Caco-2 (cell line): Measurements from ENCODE around the gene HBP1. TPM values are rescaled to one million over a fixed set of nuclear protein-coding genes. Genes with fewer than 3 reads are reported as not detected.

ENCODE experiments used
- BruUV-seq: library from RNA; stranded (reverse); fragments of 400-500 nt; replicated peaks from 2 replicates; lab custom pipeline; 2021; lab: Mats Ljungman, UMichigan
- CTCF ChIA-PET: fragments of 300-600 bp; sonication (Branson Sonifier 250); formaldehyde crosslinking; loops from one replicate; lab custom pipeline; 2022; ENCODE audit warnings: antibody characterized with exemption; lab: Charles Lee
- POLR2A ChIA-PET: fragments of 300-600 bp; sonication (Branson Sonifier 250); formaldehyde crosslinking; loops from one replicate; lab custom pipeline; 2022; ENCODE audit warnings: antibody characterized with exemption; lab: Charles Lee
- DNase-seq, 2 experiments: peaks; one replicate each; pipeline versions ENCODE4 v3.0.0 to v3.0.0-alpha.2; 2020 to 2022
- H3K27me3 ChIP-seq: replicated peaks from 2 replicates; pipeline ENCODE4 v1.6.0; 2011; ENCODE audit warnings: low read length; ENCODE audit not compliant: control insufficient read depth, insufficient read depth
- H3K36me3 ChIP-seq: 2 replicates; pipeline ENCODE4 v1.5.1; 2011; ENCODE audit warnings: low read length; ENCODE audit not compliant: control insufficient read depth, insufficient read depth
- H3K4me1 ChIP-seq: fragments of 250-450 bp; sonication (Bioruptor Pico); 2 replicates; pipeline ENCODE4 v1.5.1; 2020; ENCODE audit warnings: mild to moderate bottlenecking
- H3K4me3 ChIP-seq: 2 replicates; pipeline ENCODE4 v1.5.1; 2011; ENCODE audit warnings: low read depth, mild to moderate bottlenecking, control low read depth, low read length
- H3K9me3 ChIP-seq: fragments of 250-450 bp; sonication (Bioruptor Pico); 2 replicates; pipeline ENCODE4 v1.5.1; 2020; ENCODE audit warnings: mild to moderate bottlenecking, moderate library complexity
- H3K27ac Mint-ChIP-seq: one replicate; pipeline ENCODE4 v1.8.0; 2022; ENCODE audit warnings: mixed read lengths; ENCODE audit not compliant: unreplicated experiment
- H3K27me3 Mint-ChIP-seq: one replicate; pipeline ENCODE4 v1.8.0; 2022; ENCODE audit warnings: mixed read lengths; ENCODE audit not compliant: insufficient read depth, unreplicated experiment
- H3K36me3 Mint-ChIP-seq: one replicate; pipeline ENCODE4 v1.8.0; 2022; ENCODE audit warnings: mild to moderate bottlenecking, mixed read lengths; ENCODE audit not compliant: insufficient read depth, unreplicated experiment
- H3K4me1 Mint-ChIP-seq: one replicate; pipeline ENCODE4 v1.8.0; 2022; ENCODE audit warnings: low read depth, mixed read lengths; ENCODE audit not compliant: unreplicated experiment
- H3K4me3 Mint-ChIP-seq: one replicate; pipeline ENCODE4 v1.8.0; 2022; ENCODE audit warnings: mild to moderate bottlenecking, moderate library complexity, mixed read lengths; ENCODE audit not compliant: unreplicated experiment
- H3K9me3 Mint-ChIP-seq: one replicate; pipeline ENCODE4 v1.8.0; 2022; ENCODE audit warnings: mixed read lengths; ENCODE audit not compliant: unreplicated experiment
- intact Hi-C: fragments of 100-400 bp; cut with micrococcal nuclease; formaldehyde crosslinking; loops from one replicate; pipeline ENCODE4 v1.10.0; 2022; ENCODE audit not compliant: unreplicated experiment
- total RNA-seq: library from RNA; stranded (reverse); gene quantifications from 2 replicates; pipeline ENCODE4 v1.2.3, GENCODE V29; 2022
- TF ChIP-seq, protein P1 (sequence below), 2 experiments: fragments of 200-600 bp in 1 of 2; IDR thresholded peaks; 1 replicate in 1 of 2; 2 replicates in 1 of 2; pipeline versions ENCODE4 v1.5.1 to v1.8.0; 2011 to 2022; ENCODE audit warnings: antibody characterized with exemption in 1 of 2, control low read depth in 1 of 2, inconsistent platforms in 1 of 2, low read depth in 1 of 2, low read length in 1 of 2, mild to moderate bottlenecking in 1 of 2, moderate library complexity in 1 of 2; ENCODE audit not compliant: insufficient read depth in 1 of 2, severe bottlenecking in 1 of 2, unreplicated experiment in 1 of 2

The HBP1 gene
- total RNA-seq, 1 experiment from 2014 or later: 24.2 TPM

DNA sequence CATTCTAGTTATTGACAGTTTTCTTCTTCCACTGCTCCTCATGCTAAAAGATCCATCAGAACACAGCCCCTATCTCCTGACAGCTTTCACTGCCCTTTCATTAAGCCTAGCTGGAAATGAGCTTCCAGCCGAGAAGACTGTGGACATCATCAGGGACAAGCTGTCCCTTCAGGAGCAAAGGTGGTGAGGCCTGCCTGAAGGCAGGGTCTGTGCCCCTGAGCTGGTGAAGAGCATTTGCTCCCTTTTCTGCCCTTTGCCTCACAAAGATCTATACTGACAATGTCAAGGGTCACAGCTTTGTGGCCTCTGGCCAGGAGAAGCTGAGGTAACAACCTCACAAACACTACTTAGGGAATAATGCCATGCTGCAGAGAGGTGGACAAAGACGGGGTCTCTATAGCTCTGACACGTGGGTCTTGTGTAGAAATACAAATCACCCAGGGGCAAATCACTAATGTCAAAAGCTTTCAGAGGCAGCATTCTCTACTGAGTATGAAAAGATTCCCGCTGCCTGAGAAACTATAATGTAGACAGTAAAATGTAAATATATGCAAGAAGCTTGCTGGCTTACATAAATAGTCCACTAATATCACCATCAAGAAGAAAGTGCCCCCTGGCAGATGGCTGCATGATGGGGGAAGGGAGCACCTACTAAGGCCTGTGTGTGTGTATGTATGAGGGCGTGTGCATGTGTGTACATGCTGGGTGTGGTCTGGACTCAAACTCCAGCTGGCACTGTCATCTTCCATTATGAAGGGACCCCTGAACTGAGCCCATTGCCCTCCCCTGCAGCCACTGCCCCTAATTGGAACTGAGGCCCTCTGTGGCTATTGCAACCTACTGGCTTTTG is 55.8 kb downstream of the HBP1 start:
- ChIA-PET POLR2A (no interaction called here), CTCF (no interaction called here)
- H3K27me3 ChIP-seq: no peaks in the 10 kb centered on the region
- TF ChIP-seq, protein P1, sequence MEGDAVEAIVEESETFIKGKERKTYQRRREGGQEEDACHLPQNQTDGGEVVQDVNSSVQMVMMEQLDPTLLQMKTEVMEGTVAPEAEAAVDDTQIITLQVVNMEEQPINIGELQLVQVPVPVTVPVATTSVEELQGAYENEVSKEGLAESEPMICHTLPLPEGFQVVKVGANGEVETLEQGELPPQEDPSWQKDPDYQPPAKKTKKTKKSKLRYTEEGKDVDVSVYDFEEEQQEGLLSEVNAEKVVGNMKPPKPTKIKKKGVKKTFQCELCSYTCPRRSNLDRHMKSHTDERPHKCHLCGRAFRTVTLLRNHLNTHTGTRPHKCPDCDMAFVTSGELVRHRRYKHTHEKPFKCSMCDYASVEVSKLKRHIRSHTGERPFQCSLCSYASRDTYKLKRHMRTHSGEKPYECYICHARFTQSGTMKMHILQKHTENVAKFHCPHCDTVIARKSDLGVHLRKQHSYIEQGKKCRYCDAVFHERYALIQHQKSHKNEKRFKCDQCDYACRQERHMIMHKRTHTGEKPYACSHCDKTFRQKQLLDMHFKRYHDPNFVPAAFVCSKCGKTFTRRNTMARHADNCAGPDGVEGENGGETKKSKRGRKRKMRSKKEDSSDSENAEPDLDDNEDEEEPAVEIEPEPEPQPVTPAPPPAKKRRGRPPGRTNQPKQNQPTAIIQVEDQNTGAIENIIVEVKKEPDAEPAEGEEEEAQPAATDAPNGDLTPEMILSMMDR (IDR thresholded peaks at IDR 0.05; ENCODE audit: insufficient read depth in 1 of 2, low read depth in 1 of 2, low read length in 1 of 2, severe bottlenecking in 1 of 2, unreplicated experiment in 1 of 2): no peak
- H3K9me3 ChIP-seq: no peaks in the 10 kb centered on the region
- no peak overlapping the region for H3K27ac Mint-ChIP-seq
- no peak overlapping the region for H3K4me3 ChIP-seq
- no peaks in the 10 kb centered on the region for H3K9me3 Mint-ChIP-seq
- no peaks in the 10 kb centered on the region for H3K4me1 ChIP-seq
- H3K4me1 Mint-ChIP-seq: no peaks in the 10 kb centered on the region
- no peak overlapping the region for H3K4me3 Mint-ChIP-seq
- no TSS peak for BruUV-seq
- intact Hi-C loops: no loop called here
- no peaks in the 10 kb centered on the region for H3K36me3 ChIP-seq
- H3K36me3 Mint-ChIP-seq: no peaks in the 10 kb centered on the region
- H3K27me3 Mint-ChIP-seq: no peaks in the 10 kb centered on the region
- no peak for DNase-seq

DNA sequence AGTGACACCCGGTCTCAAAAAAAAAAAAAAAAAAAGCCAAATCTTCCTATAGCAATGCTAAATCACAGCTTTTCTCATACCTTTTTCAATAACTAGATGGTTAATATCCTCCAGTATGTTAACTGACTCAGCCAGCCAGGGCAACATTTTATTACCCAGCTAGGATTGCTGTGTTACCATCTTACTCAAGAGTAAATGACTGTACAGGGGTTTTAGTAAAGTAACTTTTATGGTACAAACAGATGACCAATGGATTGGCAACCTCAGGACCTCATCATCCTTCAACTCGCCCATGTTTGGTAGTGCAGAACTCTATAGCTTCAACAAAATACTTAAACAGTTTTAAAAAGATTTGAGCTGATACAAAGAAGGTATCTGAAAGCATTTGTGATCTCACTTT is 59.5 kb downstream of the HBP1 start:
- no peaks in the 10 kb centered on the region for H3K27me3 ChIP-seq
- H3K4me1 Mint-ChIP-seq: no peaks in the 10 kb centered on the region
- no peaks in the 10 kb centered on the region for H3K27me3 Mint-ChIP-seq
- H3K9me3 Mint-ChIP-seq: no peaks in the 10 kb centered on the region
- TF ChIP-seq, protein P1 (IDR thresholded peaks at IDR 0.05; ENCODE audit: insufficient read depth in 1 of 2, low read depth in 1 of 2, low read length in 1 of 2, severe bottlenecking in 1 of 2, unreplicated experiment in 1 of 2): no peak
- H3K36me3 ChIP-seq: no peaks in the 10 kb centered on the region
- ChIA-PET CTCF (no interaction called here), POLR2A (no interaction called here)
- H3K36me3 Mint-ChIP-seq: no peaks in the 10 kb centered on the region
- intact Hi-C loops: no loop called here
- H3K9me3 ChIP-seq: no peaks in the 10 kb centered on the region
- H3K4me1 ChIP-seq: no peaks in the 10 kb centered on the region
- no peak for DNase-seq
- no peak overlapping the region for H3K27ac Mint-ChIP-seq
- H3K4me3 Mint-ChIP-seq: no peak overlapping the region
- H3K4me3 ChIP-seq: no peak overlapping the region
- BruUV-seq: no TSS peak

DNA sequence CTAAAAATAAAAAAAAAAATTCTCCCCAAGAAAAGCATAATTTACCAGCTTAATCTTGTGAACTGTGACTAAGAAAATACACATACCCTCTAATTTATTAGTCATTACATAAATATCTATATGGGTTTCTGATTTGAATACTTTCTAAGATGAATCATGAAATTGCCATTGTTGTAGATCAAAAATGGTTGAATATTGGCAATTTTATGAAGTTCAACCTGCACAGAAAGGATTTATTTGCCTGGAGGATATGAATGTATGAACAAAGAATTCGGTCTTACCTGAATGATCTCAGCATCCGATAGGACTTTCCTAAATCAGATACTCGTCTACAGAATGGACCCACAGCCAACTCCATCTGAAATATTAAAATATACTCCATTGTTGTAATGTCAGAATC is 61.5 kb downstream of the HBP1 start:
- intact Hi-C loops: no loop called here
- Histone ChIP-seq H3K27me3 (no peaks in the 10 kb centered on the region), H3K4me3 (no peak overlapping the region), H3K36me3 (no peaks in the 10 kb centered on the region), H3K4me1 (no peaks in the 10 kb centered on the region), H3K9me3 (no peaks in the 10 kb centered on the region)
- no peaks in the 10 kb centered on the region for H3K4me1 Mint-ChIP-seq
- H3K27ac Mint-ChIP-seq: no peak overlapping the region
- no peaks in the 10 kb centered on the region for H3K9me3 Mint-ChIP-seq
- no peak overlapping the region for H3K4me3 Mint-ChIP-seq
- H3K27me3 Mint-ChIP-seq: no peaks in the 10 kb centered on the region
- TF ChIP-seq, protein P1 (IDR thresholded peaks at IDR 0.05; ENCODE audit: insufficient read depth in 1 of 2, low read depth in 1 of 2, low read length in 1 of 2, severe bottlenecking in 1 of 2, unreplicated experiment in 1 of 2): no peak
- ChIA-PET POLR2A (no interaction called here), CTCF (no interaction called here)
- no TSS peak for BruUV-seq
- no peaks in the 10 kb centered on the region for H3K36me3 Mint-ChIP-seq
- DNase-seq: no peak
